HG02759 (cell line): ENCODE data around the gene NPW.
"Not testable (repeated sequence)": the region's sequence is repeated elsewhere in the genome, so short reads cannot be mapped to it uniquely, and the experiment has no call there.

ENCODE experiments used
- ATAC-seq: cut with Tn5 transposase; IDR thresholded peaks from one replicate; pipeline ENCODE4 v1.9.1; 2021; ENCODE audit warnings: mild to moderate bottlenecking, moderate library complexity; ENCODE audit not compliant: unreplicated experiment

Gene NPW

DNA sequence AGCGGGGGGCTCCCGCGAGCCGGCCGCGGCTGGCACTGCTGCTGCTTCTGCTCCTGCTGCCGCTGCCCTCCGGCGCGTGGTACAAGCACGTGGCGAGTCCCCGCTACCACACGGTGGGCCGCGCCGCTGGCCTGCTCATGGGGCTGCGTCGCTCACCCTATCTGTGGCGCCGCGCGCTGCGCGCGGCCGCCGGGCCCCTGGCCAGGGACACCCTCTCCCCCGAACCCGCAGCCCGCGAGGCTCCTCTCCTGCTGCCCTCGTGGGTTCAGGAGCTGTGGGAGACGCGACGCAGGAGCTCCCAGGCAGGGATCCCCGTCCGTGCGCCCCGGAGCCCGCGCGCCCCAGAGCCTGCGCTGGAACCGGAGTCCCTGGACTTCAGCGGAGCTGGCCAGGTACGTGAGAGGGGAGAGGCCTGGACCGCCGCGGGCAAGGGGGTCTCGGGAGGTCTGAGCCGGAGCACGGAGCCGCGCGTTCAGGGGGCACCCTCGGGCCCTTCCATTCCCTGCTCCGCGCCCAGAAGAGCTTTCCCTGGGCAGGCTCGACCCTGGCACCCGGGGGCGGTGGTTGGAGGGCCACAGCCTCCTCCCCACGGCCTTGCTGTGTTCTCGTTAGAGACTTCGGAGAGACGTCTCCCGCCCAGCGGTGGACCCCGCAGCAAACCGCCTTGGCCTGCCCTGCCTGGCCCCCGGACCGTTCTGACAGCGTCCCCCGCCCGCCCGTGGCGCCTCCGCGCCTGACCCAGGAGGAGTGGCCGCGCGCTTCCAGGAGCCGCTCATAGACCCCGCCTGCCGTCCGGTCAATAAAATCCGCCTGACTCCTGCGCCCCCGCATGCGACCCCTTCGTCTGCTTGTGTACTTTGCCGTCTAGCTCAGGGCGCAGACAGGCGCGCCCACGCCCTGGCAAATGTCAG lies 591 bp downstream of the NPW start:
- no peak for ATAC-seq

DNA sequence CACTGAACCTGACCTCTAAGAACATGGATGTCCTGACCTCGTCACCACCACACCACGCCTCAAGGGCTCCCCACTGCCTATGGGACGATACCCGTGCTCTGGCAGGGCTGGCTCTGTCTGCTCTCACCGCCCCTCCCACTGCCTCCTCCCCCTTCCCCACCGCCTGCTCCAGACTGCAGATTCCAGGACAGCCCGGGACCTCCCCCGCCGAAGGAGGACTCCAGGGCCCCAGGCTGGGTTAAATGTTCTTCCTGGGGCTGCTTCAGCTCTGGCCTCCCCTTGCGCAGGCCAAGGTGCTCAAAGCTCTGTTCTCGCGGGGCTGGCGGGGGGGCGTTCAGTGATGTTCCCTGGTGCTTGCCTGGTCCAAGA lies 3.1 kb downstream of the NPW start:
- ATAC-seq: no peak

DNA sequence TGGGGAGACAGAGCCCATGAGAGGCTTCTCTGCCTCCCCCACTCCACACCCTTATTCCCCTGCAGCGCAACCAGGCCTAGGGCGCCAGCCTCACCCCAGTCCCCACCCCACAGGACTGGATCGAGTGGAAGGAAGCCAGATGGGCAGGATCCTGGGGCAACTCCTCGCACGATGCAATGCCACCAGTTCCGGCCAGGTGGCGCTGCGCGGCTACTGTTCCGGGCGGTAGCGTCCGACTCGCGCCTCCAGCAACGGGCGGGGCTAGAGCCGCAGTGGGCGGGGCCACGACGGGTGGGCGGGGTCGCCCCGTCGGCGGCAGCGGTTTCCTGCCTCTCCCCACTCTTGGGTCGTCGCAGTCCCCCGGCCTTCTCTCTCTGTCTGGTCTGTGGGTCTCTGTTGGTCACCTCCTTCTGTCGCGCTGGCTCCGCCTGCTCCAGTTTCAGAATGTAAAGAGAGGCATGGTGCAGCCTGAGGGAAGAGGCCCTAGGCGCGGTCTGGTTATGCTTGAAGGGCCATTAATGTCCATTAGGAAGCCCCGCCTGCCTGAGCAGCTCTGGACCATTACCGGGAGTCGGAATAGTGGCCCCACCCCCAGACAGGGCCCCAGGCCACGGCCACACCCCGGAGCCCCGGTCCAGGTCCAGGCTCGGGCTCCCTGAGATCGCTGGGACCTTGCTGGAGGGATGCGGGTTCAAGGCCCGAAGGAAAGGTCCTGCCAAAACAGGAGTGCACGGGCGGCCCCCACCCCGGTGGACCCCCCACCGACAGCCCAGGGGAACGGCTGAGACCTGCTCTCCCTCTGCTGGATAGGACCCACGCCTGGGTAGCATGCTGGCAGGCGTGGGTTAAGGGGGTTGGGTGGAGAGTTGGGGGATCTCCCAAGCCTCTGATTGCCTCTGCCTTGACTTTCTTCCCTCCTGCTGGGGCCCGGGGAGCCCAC lies 3.8 kb downstream of the NPW start:
- peak; percentile 81 for ATAC-seq

GRCh38 chr16:2024032-2024420 lies 4.4 kb downstream of the NPW start:
- ATAC-seq: no peak

- ATAC-seq: no peak
Measured at GRCh38 chr16:2025251-2025650, 5.7 kb downstream of the NPW start.

- no peak for ATAC-seq
Measured at GRCh38 chr16:2025878-2026460, 6.4 kb downstream of the NPW start.

- ATAC-seq: no peak
Measured at GRCh38 chr16:2026461-2027023, 7.0 kb downstream of the NPW start, which contains the start of gene NHERF2. Gene NHERF2, plus strand, starts transcription at chr16:2026902. Its CDS starts 104 bp downstream, at chr16:2027006.

GRCh38 chr16:2027024-2028010 lies 7.7 kb downstream of the NPW start:
- ATAC-seq: no peak

DNA sequence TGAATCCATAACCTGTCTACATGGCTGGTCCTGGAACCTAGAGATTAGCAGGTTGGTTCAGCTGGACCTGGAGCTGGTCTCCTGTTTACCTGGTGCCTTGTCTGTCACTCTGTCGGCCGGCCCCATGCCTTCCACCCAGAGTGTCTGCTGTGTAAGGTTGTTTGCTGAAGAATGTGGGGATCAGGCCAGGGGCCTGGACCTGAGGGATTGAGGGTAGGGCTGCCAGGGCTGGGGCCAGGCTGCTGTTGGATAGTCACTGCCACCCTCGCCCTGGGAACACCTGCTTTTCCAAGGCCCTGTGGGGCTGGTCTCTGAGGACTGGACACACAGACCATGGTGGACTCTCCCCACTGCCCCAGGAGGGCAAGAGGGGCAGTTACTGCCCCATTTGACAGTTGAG lies 8.6 kb downstream of the NPW start:
- no peak for ATAC-seq

DNA sequence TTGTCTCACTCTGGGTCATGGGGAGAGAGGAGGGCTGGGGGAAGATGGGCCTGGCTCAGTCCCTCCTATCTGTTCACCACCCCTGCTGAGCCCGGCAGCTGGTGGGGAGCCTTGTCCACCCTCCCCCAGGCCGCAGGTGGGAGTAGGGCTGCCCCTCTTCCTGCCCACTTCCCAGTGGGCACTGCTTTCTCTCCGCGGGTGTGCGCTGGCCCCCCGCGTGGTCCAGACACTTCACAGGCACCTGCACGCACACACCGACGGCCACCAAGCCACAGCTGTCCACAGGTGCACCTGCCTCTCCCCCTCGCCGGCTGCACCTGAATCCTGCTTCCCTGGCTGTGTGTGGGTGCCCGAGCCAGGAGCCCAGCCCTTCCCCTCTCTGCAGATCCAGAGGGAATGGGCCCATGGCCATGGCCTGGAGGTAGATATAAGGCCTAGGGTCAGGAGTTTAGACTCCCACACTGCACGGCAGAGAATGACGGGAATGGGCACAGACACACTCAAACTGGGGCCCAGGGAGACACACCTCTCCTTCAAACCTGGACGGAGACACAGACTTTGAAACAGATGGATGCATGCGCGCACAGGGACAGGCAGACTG lies 9.1 kb downstream of the NPW start:
- ATAC-seq: no peak

DNA sequence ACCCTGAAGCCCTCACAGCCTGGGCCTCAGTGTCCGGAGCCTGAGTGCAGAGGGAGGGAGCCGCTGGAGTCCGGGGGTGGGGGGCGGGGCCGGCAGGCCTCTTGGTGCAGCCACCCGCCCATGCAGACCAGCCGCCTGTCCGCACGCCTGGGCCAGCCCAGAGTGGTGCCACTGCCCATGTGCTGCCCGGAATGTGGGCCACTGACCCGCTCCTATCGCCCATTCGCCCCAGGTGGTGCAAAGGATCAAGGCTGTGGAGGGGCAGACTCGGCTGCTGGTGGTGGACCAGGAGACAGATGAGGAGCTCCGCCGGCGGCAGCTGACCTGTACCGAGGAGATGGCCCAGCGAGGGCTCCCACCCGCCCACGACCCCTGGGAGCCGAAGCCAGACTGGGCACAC lies 9.8 kb downstream of the NPW start:
- no peak for ATAC-seq

GRCh38 chr16:2030036-2030435 lies 10.5 kb downstream of the NPW start:
- ATAC-seq: no peak

- no peak for ATAC-seq
Measured at GRCh38 chr16:2031081-2031577, 11.5 kb downstream of the NPW start.

GRCh38 chr16:2032285-2033056 lies 12.9 kb downstream of the NPW start:
- no peak for ATAC-seq

GRCh38 chr16:2033057-2033908 lies 13.7 kb downstream of the NPW start:
- no peak for ATAC-seq

GRCh38 chr16:2033909-2034695 lies 14.5 kb downstream of the NPW start:
- ATAC-seq: not testable (repeated sequence)
